Right cardiac atrium (tissue), 5 donors: ENCODE results near the gene ACADVL. TPM values are rescaled to one million over a fixed set of nuclear protein-coding genes. Genes with fewer than 3 reads are reported as not detected.
"Not testable (repeated sequence)": the region's sequence is repeated elsewhere in the genome, so short reads cannot be mapped to it uniquely, and the experiment has no call there.

Source experiments
- ATAC-seq, 2 donors: fragments of 200-7000 bp; cut with Tn5 transposase; one replicate each; pipeline versions ENCODE4 v1.8.0 to v1.9.1; 2020; ENCODE audit warnings: moderate library complexity in 2 of 2, mild to moderate bottlenecking in 1 of 2
- DNase-seq, 3 donors: peaks; one replicate each; pipeline ENCODE4 v3.0.0-alpha.2; 2020
- H3K27ac ChIP-seq: one replicate; pipeline ENCODE4 v1.5.1; 2013; ENCODE audit warnings: mild to moderate bottlenecking, low read length, control low read depth, moderate library complexity
- H3K27me3 ChIP-seq: one replicate; pipeline ENCODE4 v1.6.1; 2013; ENCODE audit not compliant: control insufficient read depth, insufficient read depth
- H3K4me1 ChIP-seq: one replicate; pipeline ENCODE4 v1.6.1; 2013; ENCODE audit warnings: low read length; ENCODE audit not compliant: control insufficient read depth, insufficient read depth
- H3K4me3 ChIP-seq: one replicate; pipeline ENCODE4 v1.5.1; 2013; ENCODE audit warnings: low read length, control low read depth
- H3K9me3 ChIP-seq: one replicate; pipeline ENCODE4 v1.6.1; 2013; ENCODE audit warnings: low read length; ENCODE audit not compliant: control insufficient read depth
- WGBS: extraction: QIAGEN DNeasy Blood & Tissue Kit; methylation state at CpG from one replicate; pipeline ENCODE4 v1.1.7; 2013; 5-methylcytosine and 5-hydroxymethylcytosine counted together
- intact Hi-C, 4 donors: fragments of 100-400 bp; cut with DNase I; formaldehyde crosslinking; loops; one replicate each; pipeline versions ENCODE4 v1.11.0 to v1.14.0; 2022 to 2023
- long read RNA-seq, 4 donors: library from polyadenylated mRNA; unstranded; transcript quantifications; one replicate each; pipeline ENCODE4 v2.0.0, GENCODE V29; 2020 to 2021
- polyA plus RNA-seq: library from polyadenylated mRNA; stranded (reverse); fragments of 200-250 nt; gene quantifications from one replicate; pipeline ENCODE4 v1.2.3, GENCODE V29; 2013
- total RNA-seq, 4 donors: library from RNA; stranded (reverse); fragmentation: NEBNext Ultra II Directional; extraction: Animal tissue kit (Norgen Biotek cat#: 25700); gene quantifications; one replicate each; pipeline ENCODE4 v1.2.1, GENCODE V29; 2021
- donor health status: healthy with polysubstance abuse.
- donor health status: DM: no; HTN: yes; CAD: no.
- donor health status: DM: no; HTN: no; CAD: no.
- donor health status: DM: no; HTN: yes; CAD: no; lungs with severe emphysema.
- donor health status: DM: yes; HTN: yes; CAD: no.

Gene ACADVL
- total RNA-seq (1,000 to 10,000 TPM in 3 of 4 donors, 100 to 1,000 TPM in 1; 896 to 1,154 (median 1,049) TPM), polyA plus RNA-seq (1,142 TPM)
- long read RNA-seq, donor 1, transcript ACADVL-202 (19 exons, 2,191 nt) = minor isoform, 39 of 2,870 reads
- long read RNA-seq, donor 1, transcript ACADVL-201 (19 exons, 2,352 nt) = minor isoform, 101 of 2,870 reads
- long read RNA-seq, donor 1, transcript ACADVL-203 (20 exons, 2,323 nt) = major isoform, 1,901 of 2,870 reads
- long read RNA-seq, donor 1, partial matches to known transcripts = 542 of 2,870 reads
- long read RNA-seq, donor 1, other reads (novel, unspliced or antisense) = 277 of 2,870 reads
- long read RNA-seq, donor 2, transcript ACADVL-202 (19 exons, 2,191 nt) = minor isoform, 23 of 1,041 reads
- long read RNA-seq, donor 2, transcript ACADVL-215 (5 exons, 709 nt) = minor isoform, 5 of 1,041 reads
- long read RNA-seq, donor 2, transcript ACADVL-203 (20 exons, 2,323 nt) = major isoform, 627 of 1,041 reads
- long read RNA-seq, donor 2, transcript ACADVL-201 (19 exons, 2,352 nt) = minor isoform, 34 of 1,041 reads
- long read RNA-seq, donor 2, partial matches to known transcripts = 223 of 1,041 reads
- long read RNA-seq, donor 2, other reads (novel, unspliced or antisense) = 123 of 1,041 reads
- long read RNA-seq, donor 3, transcript ACADVL-202 (19 exons, 2,191 nt) = minor isoform, 149 of 6,485 reads
- long read RNA-seq, donor 3, transcript ACADVL-203 (20 exons, 2,323 nt) = major isoform, 4,085 of 6,485 reads
- long read RNA-seq, donor 3, transcript ACADVL-214 (1 exons, 1,732 nt) = minor isoform, 7 of 6,485 reads
- long read RNA-seq, donor 3, transcript ACADVL-201 (19 exons, 2,352 nt) = minor isoform, 260 of 6,485 reads
- long read RNA-seq, donor 3, partial matches to known transcripts = 1,078 of 6,485 reads
- long read RNA-seq, donor 3, other reads (novel, unspliced or antisense) = 900 of 6,485 reads
- long read RNA-seq, donor 4, transcript ACADVL-203 (20 exons, 2,323 nt) = major isoform, 799 of 1,328 reads
- long read RNA-seq, donor 4, transcript ACADVL-201 (19 exons, 2,352 nt) = minor isoform, 53 of 1,328 reads
- long read RNA-seq, donor 4, transcript ACADVL-202 (19 exons, 2,191 nt) = minor isoform, 14 of 1,328 reads
- long read RNA-seq, donor 4, partial matches to known transcripts = 289 of 1,328 reads
- long read RNA-seq, donor 4, other reads (novel, unspliced or antisense) = 167 of 1,328 reads

DNA sequence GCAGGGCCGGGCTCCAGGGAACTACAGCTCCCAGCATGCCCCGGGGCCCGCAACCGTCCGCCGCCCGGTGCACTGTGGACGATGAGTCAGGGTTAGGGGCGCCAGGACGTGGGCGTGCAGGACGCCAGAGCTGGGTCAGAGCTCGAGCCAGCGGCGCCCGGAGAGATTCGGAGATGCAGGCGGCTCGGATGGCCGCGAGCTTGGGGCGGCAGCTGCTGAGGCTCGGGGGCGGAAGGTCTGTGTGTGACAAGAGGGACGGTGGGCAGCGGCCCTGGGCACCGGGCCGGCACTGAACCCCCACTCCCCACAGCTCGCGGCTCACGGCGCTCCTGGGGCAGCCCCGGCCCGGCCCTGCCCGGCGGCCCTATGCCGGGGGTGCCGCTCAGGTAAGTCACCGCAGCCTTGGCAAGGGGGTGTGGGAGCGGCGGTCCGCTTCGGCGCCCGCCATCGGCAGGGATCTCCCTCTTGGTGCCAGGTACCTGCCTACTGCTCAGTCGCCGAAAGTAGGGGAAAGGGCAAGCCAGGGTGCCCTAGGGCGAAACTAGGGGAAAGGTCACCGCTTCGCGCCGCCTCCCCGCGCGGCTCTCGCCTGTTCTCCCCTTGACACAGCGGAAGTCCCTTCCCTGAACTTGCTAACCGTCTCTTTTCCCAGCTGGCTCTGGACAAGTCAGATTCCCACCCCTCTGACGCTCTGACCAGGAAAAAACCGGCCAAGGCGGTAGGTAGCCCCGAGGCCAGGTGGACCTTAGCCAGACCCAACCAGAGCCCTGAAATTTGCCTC, at the start of gene ACADVL, which contains the start of gene DLG4:
TSS of gene ACADVL (plus strand) at position 127 of the 781 bp plus-strand sequence. CDS start at position 174, 47 bp downstream.
TSS of gene DLG4 (minus strand) at position 25 of the 781 bp plus-strand sequence.
- intact Hi-C loops = no loop called here
- Histone ChIP-seq H3K27ac (peak within 1 kb of the TSS; percentile 95), H3K27me3 (no peaks in the 10 kb centered on the region), H3K4me1 (peaks cover 2% of the 10 kb centered on the region), H3K4me3 (peak within 1 kb of the TSS; percentile 78), H3K9me3 (no peaks in the 10 kb centered on the region)
- ATAC-seq (peak; percentile 87 to 88), DNase-seq (peak; percentile 97 to 98 (median 97))
- WGBS = under 1% methylated on average over 63 of the region's 63 CpGs

DNA sequence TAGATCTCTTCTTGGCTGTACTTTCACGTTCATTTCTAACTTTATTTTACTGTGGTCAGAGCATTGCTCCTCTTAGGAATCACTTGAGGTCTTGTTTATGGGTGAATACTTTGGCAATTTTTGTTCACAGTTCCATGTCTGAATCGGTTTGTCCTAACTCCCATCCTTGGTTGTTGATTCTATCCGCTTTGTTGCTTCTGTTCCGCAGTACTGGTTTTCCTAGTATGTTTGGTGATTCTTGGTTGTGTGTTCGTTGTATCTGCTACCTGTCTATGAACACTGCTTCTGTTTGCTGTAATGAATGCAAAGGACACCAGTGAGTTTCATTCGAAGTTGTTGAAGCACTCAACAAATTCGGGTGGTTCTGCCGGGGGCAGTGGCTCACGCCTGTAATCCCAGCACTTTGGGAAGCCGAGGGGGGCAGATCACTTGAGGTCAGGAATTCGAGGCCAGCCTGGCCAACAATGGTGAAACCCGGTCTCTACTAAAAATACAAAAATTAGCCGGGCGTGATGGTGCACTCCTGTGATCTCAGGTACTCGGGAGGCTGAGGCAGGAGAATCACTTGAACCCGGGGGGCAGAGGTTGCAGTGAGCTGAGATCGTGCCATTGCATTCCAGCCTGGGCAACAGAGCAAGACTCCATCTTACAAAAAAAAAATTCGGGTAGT, 47.1 kb upstream of the ACADVL start:
- H3K27ac ChIP-seq, H3K4me1 ChIP-seq, H3K9me3 ChIP-seq, H3K27me3 ChIP-seq, ATAC-seq, H3K4me3 ChIP-seq, intact Hi-C loops, DNase-seq: not testable (repeated sequence)
- 93% methylated on average over 18 of the region's 18 CpGs for WGBS

DNA sequence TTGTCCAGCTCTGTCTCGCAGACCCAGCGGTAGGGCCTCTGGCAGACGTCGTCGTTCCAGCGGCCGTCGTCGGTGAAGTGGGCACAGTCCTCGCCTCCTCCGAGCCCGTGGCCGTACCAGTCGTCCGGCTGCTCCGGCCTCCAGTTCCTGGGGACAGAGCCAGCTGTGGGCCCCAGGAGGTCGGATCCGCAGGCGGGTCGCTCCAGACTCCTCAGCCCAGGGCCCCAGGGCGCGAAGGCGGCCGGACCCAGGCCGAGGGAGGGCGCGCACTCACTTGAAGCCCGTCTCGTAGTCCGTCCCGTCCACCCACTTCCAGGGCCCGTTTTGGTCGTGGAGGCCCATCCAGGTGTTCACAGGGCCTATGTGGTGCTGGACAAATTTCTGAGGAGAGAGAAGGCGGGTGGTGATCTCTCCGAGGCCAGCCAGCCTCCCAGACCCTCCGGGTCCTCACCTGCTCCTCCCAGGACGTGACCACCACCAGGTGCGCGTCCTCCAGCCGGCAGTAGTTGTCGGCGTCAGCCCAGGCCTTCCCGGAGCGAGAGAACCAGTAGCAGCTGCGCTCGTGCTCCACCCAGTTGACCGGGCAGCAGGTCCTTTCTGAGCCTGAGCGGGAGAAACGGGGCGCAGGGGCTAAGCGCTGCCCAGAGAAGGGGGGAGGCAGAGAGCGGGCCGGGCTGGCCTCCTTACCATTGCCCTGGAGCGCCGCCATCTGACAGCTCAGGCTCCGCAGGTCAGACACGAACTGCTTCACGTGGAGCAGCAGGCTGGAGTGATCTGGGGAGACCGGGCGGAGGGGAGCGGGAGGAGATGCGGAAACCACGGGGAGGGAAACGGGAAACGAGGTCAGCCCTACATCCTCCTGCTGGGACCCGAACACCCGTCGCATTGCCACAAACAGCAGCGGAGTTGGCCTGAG, 45.8 kb upstream of the ACADVL start:
- ATAC-seq = peak; percentile 42 to 73
- Histone ChIP-seq H3K9me3 (no peaks in the 10 kb centered on the region), H3K27ac (no peak overlapping the region), H3K4me1 (no peaks in the 10 kb centered on the region), H3K27me3 (no peaks in the 10 kb centered on the region), H3K4me3 (no peak overlapping the region)
- WGBS = 52% methylated on average over 69 of the region's 69 CpGs
- intact Hi-C loops = no loop called here
- peak; percentile 62 to 86 (median 85) for DNase-seq

DNA sequence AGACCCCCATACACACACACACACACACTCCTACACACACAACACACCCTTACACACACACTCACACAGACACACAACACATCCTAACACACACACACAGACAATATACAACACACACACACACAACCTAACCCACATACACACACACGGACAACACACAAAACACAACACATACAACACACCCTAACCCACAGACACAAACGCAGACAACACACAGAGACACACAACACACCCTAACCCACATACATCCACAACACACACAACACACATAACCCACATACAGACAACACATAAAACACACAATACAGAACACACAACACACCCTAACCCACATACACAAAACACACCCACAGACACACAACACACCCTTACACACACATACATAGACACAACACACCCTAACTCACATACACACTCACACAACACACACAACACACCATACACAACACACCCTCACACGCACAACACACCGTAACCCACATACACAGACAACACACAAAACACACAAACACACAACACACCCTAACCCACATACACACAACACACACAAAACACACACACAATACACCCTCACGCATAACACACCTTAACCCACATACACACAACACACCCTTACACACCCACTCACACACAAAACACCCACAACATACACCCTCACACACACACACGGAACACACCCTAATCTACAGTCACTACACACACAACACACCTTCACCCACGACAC, 45.0 kb upstream of the ACADVL start:
- Histone ChIP-seq H3K27ac (no peak overlapping the region), H3K9me3 (no peaks in the 10 kb centered on the region), H3K27me3 (no peaks in the 10 kb centered on the region), H3K4me1 (no peaks in the 10 kb centered on the region), H3K4me3 (no peak overlapping the region)
- 79% methylated on average over 7 of the region's 7 CpGs for WGBS
- intact Hi-C loops = loop anchor here in 2 of 4 donors (5.0 kb wide), 2 partner anchors 122 to 127 kb away; no protein-coding TSS in a partner anchor
- DNase-seq = no peak
- ATAC-seq = no peak

DNA sequence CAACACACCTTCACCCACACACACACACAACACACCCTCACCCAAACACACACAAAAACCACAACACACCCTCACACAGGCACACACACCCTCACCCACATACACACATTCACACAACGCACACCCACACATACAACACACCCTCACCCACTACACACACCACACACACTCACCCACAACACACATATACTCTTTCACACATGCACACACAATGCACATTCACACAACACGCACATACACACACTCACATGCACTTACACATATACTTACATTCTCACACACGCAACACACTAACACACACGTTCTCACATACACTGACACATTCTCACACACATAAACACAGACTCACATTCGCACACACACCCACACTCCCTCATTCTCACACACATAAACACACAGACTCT, 44.4 kb upstream of the ACADVL start:
- Histone ChIP-seq H3K4me1 (no peaks in the 10 kb centered on the region), H3K27ac (no peak overlapping the region), H3K9me3 (no peaks in the 10 kb centered on the region), H3K27me3 (no peaks in the 10 kb centered on the region), H3K4me3 (no peak overlapping the region)
- 89% methylated on average over 5 of the region's 5 CpGs for WGBS
- intact Hi-C loops = loop anchor here in 2 of 4 donors (5.0 kb wide), 2 partner anchors 123 to 128 kb away; no protein-coding TSS in a partner anchor
- DNase-seq (no peak), ATAC-seq (no peak)

DNA sequence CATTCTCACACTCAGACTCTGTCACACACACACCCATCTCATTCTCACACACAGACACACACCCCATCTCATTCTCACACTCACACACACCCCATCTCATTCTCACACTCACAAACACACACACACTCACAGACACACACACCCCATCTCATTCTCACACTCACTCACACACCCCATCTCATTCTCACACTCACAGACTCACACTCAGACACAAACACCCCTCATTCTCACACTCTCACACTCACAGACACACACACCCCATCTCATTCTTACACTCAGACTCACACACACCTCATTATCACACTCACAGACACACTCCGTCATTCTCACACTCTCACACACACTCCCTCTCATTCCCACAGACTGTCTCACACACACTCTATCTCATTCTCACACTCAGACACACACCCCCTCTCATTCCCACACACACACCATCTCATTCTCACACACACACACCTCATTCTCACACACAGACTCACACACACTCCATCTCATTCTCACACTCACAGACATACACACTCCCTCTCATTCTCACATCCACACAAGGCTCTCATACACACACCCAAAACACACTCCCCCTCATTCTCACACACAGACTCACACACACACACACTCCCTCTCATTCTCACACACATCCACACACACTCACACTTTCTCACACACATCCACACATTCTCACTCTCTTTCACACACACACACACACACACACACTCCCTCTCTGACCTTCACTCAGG, 43.5 kb upstream of the ACADVL start:
- Histone ChIP-seq H3K4me3 (no peak overlapping the region), H3K9me3 (no peaks in the 10 kb centered on the region), H3K27me3 (no peaks in the 10 kb centered on the region), H3K27ac (no peak overlapping the region), H3K4me1 (no peaks in the 10 kb centered on the region)
- no peak for ATAC-seq
- WGBS = 87% methylated on average over 1 of the region's 1 CpG
- DNase-seq = no peak
- intact Hi-C loops = loop anchor here in 2 of 4 donors (5.0 kb wide), 2 partner anchors 124 to 129 kb away; no protein-coding TSS in a partner anchor

DNA sequence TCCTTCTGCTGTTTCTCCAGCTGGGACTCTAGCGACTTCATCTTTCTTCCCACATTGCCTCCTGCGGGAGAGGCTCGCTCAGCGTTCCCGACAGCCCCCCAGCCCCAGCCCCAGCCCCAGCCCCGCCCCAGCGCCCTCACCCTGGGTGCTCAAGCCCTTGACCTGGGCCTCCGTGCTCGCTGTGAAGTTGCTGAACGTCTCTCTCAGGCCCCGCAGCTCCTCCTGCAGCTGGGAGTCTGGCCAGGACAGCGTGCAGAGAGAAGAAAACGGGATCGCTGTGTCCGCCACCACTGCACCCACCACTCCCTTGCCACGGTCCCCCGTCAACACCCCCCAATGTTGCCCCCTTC, 42.9 kb upstream of the ACADVL start:
- Histone ChIP-seq H3K4me1 (no peaks in the 10 kb centered on the region), H3K27ac (no peak overlapping the region), H3K4me3 (peak overlapping the region; percentile 27), H3K27me3 (no peaks in the 10 kb centered on the region), H3K9me3 (no peaks in the 10 kb centered on the region)
- DNase-seq = no peak
- WGBS = 10% methylated on average over 17 of the region's 17 CpGs
- peak; percentile 3 to 10 for ATAC-seq
- intact Hi-C loops = loop anchor here in 2 of 4 donors (5.0 kb wide), 2 partner anchors 125 to 130 kb away; no protein-coding TSS in a partner anchor
